Gastrocnemius medialis (tissue), 4 donors: Measurements from ENCODE around the gene SIX5. TPM values are rescaled to one million over a fixed set of nuclear protein-coding genes. Genes with fewer than 3 reads are reported as not detected.

Source experiments
- ATAC-seq, 2 donors: fragments of 150-250 bp; one replicate each; pipeline ENCODE4 v1.9.1; 2016
- DNase-seq, 2 donors: peaks; one replicate each; pipeline ENCODE4 v3.0.0-alpha.2; 2019
- H3K27ac ChIP-seq, 4 donors: fragments of 200-600 bp; sonication (generic); 1 replicate in 1 of 4; 2 replicates in 3 of 4; pipeline ENCODE4 v1.5.1; 2016 to 2018; ENCODE audit warnings: mild to moderate bottlenecking in 2 of 4, moderate library complexity in 1 of 4
- H3K27me3 ChIP-seq, 3 donors: fragments of 200-600 bp; sonication (generic) in 2 of 3; 1 replicate in 1 of 3; 2 replicates in 2 of 3; pipeline versions ENCODE4 v1.5.1 to v1.6.0; 2016 to 2019; ENCODE audit warnings: mild to moderate bottlenecking in 1 of 3, moderate library complexity in 1 of 3
- H3K36me3 ChIP-seq, 2 donors: fragments of 200-600 bp; sonication (generic) in 1 of 2; one replicate each; pipeline ENCODE4 v1.5.1; 2017 to 2018
- H3K4me1 ChIP-seq, 2 donors: fragments of 200-600 bp; sonication (generic) in 1 of 2; one replicate each; pipeline ENCODE4 v1.5.1; 2016 to 2017; ENCODE audit warnings: mild to moderate bottlenecking in 2 of 2
- H3K4me3 ChIP-seq, 4 donors: fragments of 200-600 bp; sonication (generic) in 3 of 4; 1 replicate in 1 of 4; 2 replicates in 3 of 4; pipeline ENCODE4 v1.5.1; 2016 to 2019; ENCODE audit warnings: mild to moderate bottlenecking in 2 of 4
- H3K9me3 ChIP-seq, 3 donors: fragments of 200-600 bp; sonication (generic) in 2 of 3; 1 replicate in 1 of 3; 2 replicates in 2 of 3; pipeline ENCODE4 v1.5.1; 2016 to 2019
- POLR2A ChIP-seq, 2 donors: fragments of 450-650 bp; IDR thresholded peaks; one replicate each; pipeline ENCODE4 v1.6.1; 2017; ENCODE audit warnings: antibody characterized with exemption in 2 of 2, mild to moderate bottlenecking in 2 of 2, moderate library complexity in 2 of 2
- in situ Hi-C, 4 donors: fragments of 200-750 bp; cut with MboI; loops; one replicate each; pipeline versions ENCODE4 v1.15.0 to v1.8.0; 2017; ENCODE audit warnings: low sequenced_read_pairs in 4 of 4
- intact Hi-C: fragments of 100-400 bp; cut with DNase I; formaldehyde crosslinking; loops from one replicate; pipeline ENCODE4 v1.15.1; 2023; ENCODE audit warnings: low total_unique reads
- total RNA-seq, 4 donors: library from RNA; depleted of rRNA; stranded (reverse); fragments of >200 nt; gene quantifications; one replicate each; pipeline versions ENCODE4 v1.1.0 to v1.2.3, GENCODE V29; 2016
- TF ChIP-seq, protein P1 (sequence below), 5 experiments: fragments of 450-650 bp in 3 of 5; fragments of 200-600 bp in 2 of 5; sonication (generic) in 2 of 5; IDR thresholded peaks in 4 of 5; conservative IDR thresholded peaks in 1 of 5; 1 replicate in 4 of 5; 2 replicates in 1 of 5; pipeline ENCODE4 v1.5.1; 2016 to 2019; ENCODE audit warnings: antibody characterized with exemption in 5 of 5, mild to moderate bottlenecking in 3 of 5, moderate library complexity in 3 of 5

SIX5 gene
- total RNA-seq, 4 donors from 2014 or later, result 8.2 to 12.2 (median 10.1) TPM

DNA sequence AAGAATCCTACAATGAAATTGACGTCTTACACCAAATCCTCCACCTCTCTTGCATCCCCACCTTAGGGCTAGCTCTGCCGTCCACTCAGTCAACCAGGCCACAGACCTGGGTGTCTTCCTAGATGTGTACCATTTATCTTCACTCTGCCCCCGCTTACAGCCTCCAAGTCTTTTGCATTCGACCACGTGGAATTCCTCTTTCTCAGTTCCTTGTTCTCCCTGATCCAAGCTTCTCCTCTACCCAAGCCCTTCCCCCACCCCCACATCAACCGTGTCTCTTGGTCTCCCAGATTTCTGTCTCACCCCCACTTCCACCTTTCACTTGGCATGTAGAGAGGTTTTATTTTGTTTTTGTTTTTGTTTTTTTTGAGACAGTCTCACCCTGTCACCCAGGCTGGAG, 24.8 kb upstream of the SIX5 start:
- ATAC-seq (no peak), DNase-seq (no peak)
- Histone ChIP-seq H3K4me1 (peaks cover 23 to 28% of the 10 kb centered on the region in 2 donors), H3K4me3 (no peak overlapping the region), H3K27me3 (no peaks in the 10 kb centered on the region), H3K9me3 (no peaks in the 10 kb centered on the region), H3K27ac (no peak overlapping the region), H3K36me3 (peaks cover 0 to 17% of the 10 kb centered on the region in 2 donors)
- in situ Hi-C loops (no loop called here), intact Hi-C loops (no loop called here)
- TF ChIP-seq POLR2A (IDR thresholded peaks at IDR 0.05), result no peak
- TF ChIP-seq, protein P1, sequence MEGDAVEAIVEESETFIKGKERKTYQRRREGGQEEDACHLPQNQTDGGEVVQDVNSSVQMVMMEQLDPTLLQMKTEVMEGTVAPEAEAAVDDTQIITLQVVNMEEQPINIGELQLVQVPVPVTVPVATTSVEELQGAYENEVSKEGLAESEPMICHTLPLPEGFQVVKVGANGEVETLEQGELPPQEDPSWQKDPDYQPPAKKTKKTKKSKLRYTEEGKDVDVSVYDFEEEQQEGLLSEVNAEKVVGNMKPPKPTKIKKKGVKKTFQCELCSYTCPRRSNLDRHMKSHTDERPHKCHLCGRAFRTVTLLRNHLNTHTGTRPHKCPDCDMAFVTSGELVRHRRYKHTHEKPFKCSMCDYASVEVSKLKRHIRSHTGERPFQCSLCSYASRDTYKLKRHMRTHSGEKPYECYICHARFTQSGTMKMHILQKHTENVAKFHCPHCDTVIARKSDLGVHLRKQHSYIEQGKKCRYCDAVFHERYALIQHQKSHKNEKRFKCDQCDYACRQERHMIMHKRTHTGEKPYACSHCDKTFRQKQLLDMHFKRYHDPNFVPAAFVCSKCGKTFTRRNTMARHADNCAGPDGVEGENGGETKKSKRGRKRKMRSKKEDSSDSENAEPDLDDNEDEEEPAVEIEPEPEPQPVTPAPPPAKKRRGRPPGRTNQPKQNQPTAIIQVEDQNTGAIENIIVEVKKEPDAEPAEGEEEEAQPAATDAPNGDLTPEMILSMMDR (IDR thresholded peaks at IDR 0.05 in 4 of 5, conservative IDR thresholded peaks at IDR 0.05 in 1 of 5), result no peak

DNA sequence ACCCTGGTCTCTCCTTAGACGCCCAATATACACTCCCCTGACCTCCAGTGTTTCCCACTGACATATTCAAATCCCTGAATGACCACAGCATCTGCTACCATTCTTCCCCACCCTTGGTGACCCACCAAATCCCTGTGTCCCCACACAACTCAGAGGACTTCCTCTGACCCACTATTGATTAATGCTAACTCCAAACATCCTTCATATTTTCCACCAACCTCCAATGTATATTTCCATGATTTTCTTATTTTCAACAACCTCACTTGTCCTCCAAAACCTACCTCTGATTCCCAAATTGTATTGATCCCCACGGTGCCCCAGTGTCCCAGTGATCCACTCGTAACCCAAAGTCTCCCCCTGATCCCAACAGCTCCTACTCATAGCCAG, 24.1 kb upstream of the SIX5 start:
- ATAC-seq (no peak), DNase-seq (no peak)
- peaks cover 28 to 30% of the 10 kb centered on the region in 2 donors for H3K4me1 ChIP-seq
- no peak for TF ChIP-seq POLR2A (IDR thresholded peaks at IDR 0.05)
- TF ChIP-seq, protein P1 (IDR thresholded peaks at IDR 0.05 in 4 of 5, conservative IDR thresholded peaks at IDR 0.05 in 1 of 5), result no peak
- no peaks in the 10 kb centered on the region for H3K27me3 ChIP-seq
- H3K27ac ChIP-seq, result peak overlapping the region in 2 of 4 donors; percentile 45 to 47
- H3K36me3 ChIP-seq, result peaks cover 0 to 17% of the 10 kb centered on the region in 2 donors
- in situ Hi-C loops (no loop called here), intact Hi-C loops (no loop called here)
- H3K9me3 ChIP-seq, result no peaks in the 10 kb centered on the region
- H3K4me3 ChIP-seq, result peak overlapping the region in 3 of 4 donors; percentile 63 to 69 (median 64)

DNA sequence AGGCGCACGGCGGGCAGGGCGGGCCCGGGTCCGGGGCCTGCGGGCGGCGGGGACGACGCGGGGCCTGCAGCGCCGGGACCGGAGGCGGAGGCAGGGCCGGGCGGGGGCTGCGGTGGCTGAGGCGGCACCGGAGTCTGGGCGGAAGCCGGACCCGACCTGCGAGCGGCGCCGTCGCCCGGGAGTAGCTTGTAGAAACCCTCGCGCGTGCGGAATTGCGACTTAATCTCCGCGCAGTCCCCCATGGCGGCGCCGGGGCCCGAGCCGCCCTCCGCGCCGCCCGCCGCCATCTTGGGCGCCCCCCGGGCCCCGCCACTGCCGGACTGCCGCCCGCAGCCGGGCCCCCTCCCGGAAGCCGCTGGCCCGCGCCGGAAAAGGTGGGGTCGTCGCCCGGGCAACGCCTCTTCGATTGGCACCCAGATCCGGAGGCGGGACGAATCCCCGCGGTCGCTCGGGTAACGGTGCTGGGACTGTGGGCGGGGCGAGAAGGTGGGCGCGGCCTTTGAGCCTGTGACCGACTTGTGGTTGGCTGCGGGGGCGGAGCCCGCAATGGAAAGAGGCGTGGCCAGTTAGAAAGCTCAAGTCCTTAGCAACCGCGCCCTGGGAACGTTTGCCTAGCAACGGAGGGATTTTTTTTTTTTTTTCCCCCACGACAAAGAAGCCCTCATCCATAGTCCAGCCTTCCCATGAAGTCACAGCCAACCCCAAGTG, 23.6 kb upstream of the SIX5 start, which contains the start of gene DMWD:
TSS of gene DMWD (minus strand) at position 376 of the 708 bp plus-strand sequence. CDS start at position 287, 89 bp downstream.
- Histone ChIP-seq H3K27ac (peak within 1 kb of the TSS; percentile 57 to 84 (median 76)), H3K4me3 (peak within 1 kb of the TSS; percentile 63 to 69 (median 64)), H3K36me3 (peaks cover 0 to 17% of the 10 kb centered on the region in 2 donors), H3K4me1 (peaks cover 30 to 33% of the 10 kb centered on the region in 2 donors), H3K27me3 (no peaks in the 10 kb centered on the region), H3K9me3 (no peaks in the 10 kb centered on the region)
- ATAC-seq (peak; percentile 84 to 93), DNase-seq (peak; percentile 99)
- TF ChIP-seq, protein P1 (IDR thresholded peaks at IDR 0.05 in 4 of 5, conservative IDR thresholded peaks at IDR 0.05 in 1 of 5), result no peak
- TF ChIP-seq POLR2A (IDR thresholded peaks at IDR 0.05), result peak; percentile 84 to 87
- in situ Hi-C loops, result no loop called here
- intact Hi-C loops, result loop anchor here (1.0 kb wide), 2 partner anchors 9 to 22 kb away; no protein-coding TSS in a partner anchor

DNA sequence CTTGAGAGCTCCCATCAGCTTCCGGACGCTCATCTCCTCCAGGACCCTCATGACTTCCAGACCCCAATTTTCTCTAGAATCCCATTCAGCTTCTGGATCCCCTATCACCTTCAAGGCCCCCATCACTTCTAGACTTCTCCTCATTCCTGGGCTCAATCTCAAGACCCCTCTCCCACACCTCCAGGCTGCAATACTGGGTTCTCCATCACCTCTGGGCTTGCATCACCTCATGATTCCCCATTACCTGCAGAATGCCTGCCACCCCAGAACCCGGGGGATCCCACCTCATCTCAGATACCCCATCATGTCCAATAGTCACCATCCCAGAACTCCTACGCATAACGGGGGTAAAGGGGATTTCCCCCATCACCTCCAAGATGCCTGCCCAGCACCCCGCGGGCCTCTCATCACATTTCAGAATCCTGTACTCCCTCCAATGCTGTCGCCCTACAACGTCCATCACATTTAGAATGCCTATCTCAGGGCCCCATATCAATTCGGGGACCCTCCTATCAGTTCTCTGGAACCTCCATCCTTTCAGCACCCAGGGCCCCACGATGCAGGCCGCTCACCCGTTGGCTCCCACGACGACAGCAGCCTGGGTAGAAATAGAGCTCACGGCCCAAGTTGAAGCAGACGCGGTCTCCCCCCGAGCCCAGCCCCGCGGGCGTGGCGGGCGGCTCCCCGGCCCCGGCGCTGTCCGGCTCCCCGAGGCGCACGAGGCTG, 22.9 kb upstream of the SIX5 start:
- H3K9me3 ChIP-seq, result no peaks in the 10 kb centered on the region
- peaks cover 0 to 17% of the 10 kb centered on the region in 2 donors for H3K36me3 ChIP-seq
- in situ Hi-C loops (no loop called here), intact Hi-C loops (loop anchor here (1.0 kb wide), 2 partner anchors 9 to 22 kb away; no protein-coding TSS in a partner anchor)
- TF ChIP-seq, protein P1 (IDR thresholded peaks at IDR 0.05 in 4 of 5, conservative IDR thresholded peaks at IDR 0.05 in 1 of 5), result no peak
- TF ChIP-seq POLR2A (IDR thresholded peaks at IDR 0.05), result no peak
- no peak for DNase-seq
- H3K27me3 ChIP-seq, result no peaks in the 10 kb centered on the region
- H3K4me1 ChIP-seq, result peaks cover 30 to 33% of the 10 kb centered on the region in 2 donors
- peak overlapping the region; percentile 63 to 69 (median 64) for H3K4me3 ChIP-seq
- H3K27ac ChIP-seq, result peak overlapping the region; percentile 57 to 84 (median 76)
- no peak for ATAC-seq
